ENCODE measurements around the gene GRIA1.

DNA sequence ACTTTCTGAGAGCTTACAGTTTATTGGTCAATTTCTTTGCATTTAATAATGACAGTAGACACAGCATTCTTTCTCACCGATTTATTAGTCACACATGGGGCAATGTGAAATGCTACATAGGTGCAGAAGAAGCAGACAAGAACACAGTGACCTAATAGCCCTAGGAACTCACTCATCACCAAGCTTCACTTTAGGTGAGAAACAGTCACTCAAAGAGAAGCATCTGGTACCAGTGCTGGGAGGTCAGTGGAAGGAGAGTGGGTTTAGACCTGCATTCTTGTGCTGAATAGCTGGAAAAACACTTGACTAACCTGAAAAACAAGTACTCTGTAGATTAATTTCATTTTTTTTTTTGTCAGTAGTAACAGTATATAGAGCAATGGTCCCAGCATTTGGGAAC is 179.6 kb downstream of the GRIA1 start:
- TF ChIP-seq, protein P1, sequence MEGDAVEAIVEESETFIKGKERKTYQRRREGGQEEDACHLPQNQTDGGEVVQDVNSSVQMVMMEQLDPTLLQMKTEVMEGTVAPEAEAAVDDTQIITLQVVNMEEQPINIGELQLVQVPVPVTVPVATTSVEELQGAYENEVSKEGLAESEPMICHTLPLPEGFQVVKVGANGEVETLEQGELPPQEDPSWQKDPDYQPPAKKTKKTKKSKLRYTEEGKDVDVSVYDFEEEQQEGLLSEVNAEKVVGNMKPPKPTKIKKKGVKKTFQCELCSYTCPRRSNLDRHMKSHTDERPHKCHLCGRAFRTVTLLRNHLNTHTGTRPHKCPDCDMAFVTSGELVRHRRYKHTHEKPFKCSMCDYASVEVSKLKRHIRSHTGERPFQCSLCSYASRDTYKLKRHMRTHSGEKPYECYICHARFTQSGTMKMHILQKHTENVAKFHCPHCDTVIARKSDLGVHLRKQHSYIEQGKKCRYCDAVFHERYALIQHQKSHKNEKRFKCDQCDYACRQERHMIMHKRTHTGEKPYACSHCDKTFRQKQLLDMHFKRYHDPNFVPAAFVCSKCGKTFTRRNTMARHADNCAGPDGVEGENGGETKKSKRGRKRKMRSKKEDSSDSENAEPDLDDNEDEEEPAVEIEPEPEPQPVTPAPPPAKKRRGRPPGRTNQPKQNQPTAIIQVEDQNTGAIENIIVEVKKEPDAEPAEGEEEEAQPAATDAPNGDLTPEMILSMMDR (IDR thresholded peaks at IDR 0.05) = no peak
- TF ChIP-seq POLR2A (IDR thresholded peaks at IDR 0.05) = no peak
